Fibroblast of lung (primary cell): Measurements from ENCODE around the gene MYL12A.

ENCODE experiments used
- CTCF ChIP-seq, 2 donors: IDR thresholded peaks in 1 of 2; conservative IDR thresholded peaks in 1 of 2; 1 replicate in 1 of 2; 2 replicates in 1 of 2; pipeline ENCODE4 v1.5.1; 2011 to 2012; ENCODE audit warnings: low read length in 2 of 2, control low read depth in 1 of 2, inconsistent platforms in 1 of 2, low read depth in 1 of 2, mild to moderate bottlenecking in 1 of 2
- EZH2 ChIP-seq: IDR thresholded peaks from 2 replicates; pipeline ENCODE4 v1.5.1; 2012; ENCODE audit warnings: low read length, control low read depth, mild to moderate bottlenecking; ENCODE audit errors: missing control alignments

DNA sequence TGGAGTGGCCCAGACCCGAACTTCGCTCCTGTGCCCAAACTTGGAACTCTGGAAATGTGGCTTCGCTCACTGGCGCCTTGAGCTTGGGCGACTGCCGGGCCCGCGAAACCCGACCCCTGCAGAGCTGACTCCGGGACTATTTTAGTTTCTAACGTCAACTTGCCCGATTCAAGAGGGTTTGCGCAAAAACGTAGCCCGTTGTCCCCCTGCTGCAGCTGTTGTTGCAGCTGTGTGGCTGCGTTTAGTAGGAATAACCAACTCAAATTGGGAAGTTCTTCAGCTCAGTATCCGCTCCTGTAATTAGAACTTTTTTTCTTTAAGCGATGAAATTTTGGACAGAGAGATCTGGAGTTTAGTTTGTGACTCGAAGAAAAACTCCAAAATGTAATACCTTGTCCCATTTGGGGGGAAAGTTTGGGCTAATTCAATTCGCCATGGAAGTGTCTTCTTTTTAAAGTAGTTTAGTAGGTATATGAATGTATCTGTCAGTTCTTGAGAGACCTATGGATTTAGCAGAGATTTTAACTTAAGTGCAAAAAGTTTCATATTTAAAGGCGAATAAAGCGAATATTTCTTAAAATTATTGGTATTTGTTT is 559 bp downstream of the MYL12A start:
- no peak for TF ChIP-seq CTCF (conservative IDR thresholded peaks at IDR 0.05 in 1 of 2, IDR thresholded peaks at IDR 0.05 in 1 of 2; ENCODE audit: low read depth in 1 of 2, low read length in 2 of 2)
- TF ChIP-seq EZH2 = no peak
